ENCODE results near the gene RAB10.

Gene RAB10

GRCh38 chr2:26176279-26176615, 142.4 kb downstream of the RAB10 start:
- H3K27ac Mint-ChIP-seq, result no peak overlapping the region
- DNase-seq, result no peak
- H3K4me1 Mint-ChIP-seq (ENCODE audit: low read depth), result peaks cover 24% of the 10 kb centered on the region
- H3K9me3 Mint-ChIP-seq, result no peaks in the 10 kb centered on the region
- no peaks in the 10 kb centered on the region for H3K36me3 Mint-ChIP-seq (ENCODE audit: low read depth)
- no peak overlapping the region for H3K4me3 Mint-ChIP-seq
- peaks cover 67% of the 10 kb centered on the region for H3K27me3 Mint-ChIP-seq

GRCh38 chr2:26177122-26177521, 143.2 kb downstream of the RAB10 start:
- no peaks in the 10 kb centered on the region for H3K36me3 Mint-ChIP-seq (ENCODE audit: low read depth)
- no peak for DNase-seq
- H3K9me3 Mint-ChIP-seq, result no peaks in the 10 kb centered on the region
- H3K27ac Mint-ChIP-seq, result no peak overlapping the region
- peaks cover 17% of the 10 kb centered on the region for H3K4me1 Mint-ChIP-seq (ENCODE audit: low read depth)
- H3K4me3 Mint-ChIP-seq, result no peak overlapping the region
- H3K27me3 Mint-ChIP-seq, result peaks cover 62% of the 10 kb centered on the region

GRCh38 chr2:26178246-26178645, 144.4 kb downstream of the RAB10 start:
- Mint-ChIP-seq H3K4me1 (ENCODE audit: low read depth) (peaks cover 15% of the 10 kb centered on the region), H3K9me3 (no peaks in the 10 kb centered on the region), H3K27me3 (peaks cover 59% of the 10 kb centered on the region)

DNA sequence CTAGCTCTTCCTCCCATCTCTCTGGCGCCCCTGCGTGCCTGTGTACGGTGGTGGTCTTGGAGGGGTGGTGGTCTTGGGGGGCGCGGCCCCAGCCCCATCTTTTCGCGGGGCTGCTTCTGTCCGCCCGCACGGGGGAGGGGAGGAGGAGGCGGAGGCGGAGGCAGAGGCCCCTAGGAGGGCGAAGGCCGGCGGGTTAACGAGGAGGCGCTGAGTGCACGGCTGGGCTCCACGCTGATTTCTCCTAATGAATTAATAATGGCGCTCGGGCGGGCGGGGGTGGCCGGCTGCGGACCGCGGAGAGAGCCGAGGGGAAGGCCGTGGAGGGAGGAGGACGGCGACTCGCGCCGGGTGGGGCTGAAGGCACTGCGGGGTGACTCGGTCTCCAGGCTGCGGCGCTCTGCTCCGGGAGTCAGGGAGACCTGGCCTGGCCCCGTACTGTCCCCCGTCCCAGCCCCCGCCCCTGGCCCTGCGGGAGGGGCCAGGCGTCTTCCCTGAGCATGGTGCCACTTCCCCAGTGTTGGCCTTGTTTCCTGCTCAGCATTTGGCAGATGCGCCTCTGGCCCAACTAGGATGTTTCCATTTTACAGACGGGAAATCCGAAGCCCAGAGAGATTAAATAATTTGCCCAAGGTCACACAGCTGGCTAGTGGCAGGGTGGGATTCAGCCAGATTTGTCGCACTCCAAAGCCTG, 145.0 kb downstream of the RAB10 start:
- no peaks in the 10 kb centered on the region for H3K9me3 Mint-ChIP-seq
- no peaks in the 10 kb centered on the region for H3K36me3 Mint-ChIP-seq (ENCODE audit: low read depth)
- peaks cover 56% of the 10 kb centered on the region for H3K27me3 Mint-ChIP-seq
- H3K27ac Mint-ChIP-seq, result no peak overlapping the region
- H3K4me1 Mint-ChIP-seq (ENCODE audit: low read depth), result peaks cover 17% of the 10 kb centered on the region
- DNase-seq, result no peak
- H3K4me3 Mint-ChIP-seq, result peak overlapping the region; percentile 49

More at GRCh38 chr2:26178246-26178645, 144.4 kb downstream of the RAB10 start:
- H3K4me3 Mint-ChIP-seq, result no peak overlapping the region
- no peak overlapping the region for H3K27ac Mint-ChIP-seq
- DNase-seq, result no peak
- no peaks in the 10 kb centered on the region for H3K36me3 Mint-ChIP-seq (ENCODE audit: low read depth)

DNA sequence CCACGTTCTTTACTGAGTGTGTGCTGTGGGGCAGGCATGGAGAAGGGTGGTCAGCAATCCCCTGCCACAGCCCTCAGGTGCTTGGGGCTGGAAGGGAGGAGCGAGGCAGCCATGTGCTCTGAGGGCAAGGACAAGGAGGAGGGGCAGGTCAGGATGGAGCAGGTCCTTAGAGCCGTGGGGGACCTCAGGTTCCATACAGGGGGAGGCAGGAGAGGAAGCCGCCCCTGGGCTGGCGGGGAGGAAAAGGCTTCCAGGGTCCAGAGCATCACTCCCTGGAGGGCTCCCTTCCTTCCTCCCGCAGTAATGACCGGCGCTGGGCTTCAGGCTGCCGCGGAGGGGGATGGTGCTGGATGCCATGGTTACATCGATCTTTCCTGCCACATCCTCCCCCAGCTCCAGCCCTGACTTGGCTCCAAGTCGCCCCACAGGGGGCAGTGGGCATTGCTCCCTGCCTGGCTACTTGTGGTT, 145.6 kb downstream of the RAB10 start:
- Mint-ChIP-seq H3K27me3 (peaks cover 50% of the 10 kb centered on the region), H3K4me1 (ENCODE audit: low read depth) (peaks cover 15% of the 10 kb centered on the region), H3K27ac (no peak overlapping the region), H3K9me3 (no peaks in the 10 kb centered on the region), H3K36me3 (ENCODE audit: low read depth) (no peaks in the 10 kb centered on the region), H3K4me3 (peak overlapping the region; percentile 49)
- no peak for DNase-seq

- no peak for DNase-seq
- Mint-ChIP-seq H3K27ac (no peak overlapping the region), H3K4me3 (no peak overlapping the region), H3K27me3 (peaks cover 34% of the 10 kb centered on the region), H3K4me1 (ENCODE audit: low read depth) (peaks cover 28% of the 10 kb centered on the region), H3K9me3 (no peaks in the 10 kb centered on the region), H3K36me3 (ENCODE audit: low read depth) (no peaks in the 10 kb centered on the region)
Measured at GRCh38 chr2:26182441-26182840, 148.6 kb downstream of the RAB10 start.

GRCh38 chr2:26182887-26183630, 149.2 kb downstream of the RAB10 start:
- H3K27ac Mint-ChIP-seq, result no peak overlapping the region
- H3K27me3 Mint-ChIP-seq, result peaks cover 29% of the 10 kb centered on the region
- DNase-seq, result no peak
- H3K4me3 Mint-ChIP-seq, result no peak overlapping the region
- no peaks in the 10 kb centered on the region for H3K9me3 Mint-ChIP-seq
- H3K36me3 Mint-ChIP-seq (ENCODE audit: low read depth), result no peaks in the 10 kb centered on the region
- peaks cover 28% of the 10 kb centered on the region for H3K4me1 Mint-ChIP-seq (ENCODE audit: low read depth)

GRCh38 chr2:26184121-26184520, 150.2 kb downstream of the RAB10 start:
- H3K27ac Mint-ChIP-seq, result peak overlapping the region; percentile 3
- H3K4me1 Mint-ChIP-seq (ENCODE audit: low read depth), result peaks cover 26% of the 10 kb centered on the region
- H3K27me3 Mint-ChIP-seq, result peaks cover 21% of the 10 kb centered on the region
- H3K4me3 Mint-ChIP-seq, result peak overlapping the region; percentile 51
- H3K36me3 Mint-ChIP-seq (ENCODE audit: low read depth), result peaks cover 5% of the 10 kb centered on the region
- no peak for DNase-seq
- H3K9me3 Mint-ChIP-seq, result no peaks in the 10 kb centered on the region

DNA sequence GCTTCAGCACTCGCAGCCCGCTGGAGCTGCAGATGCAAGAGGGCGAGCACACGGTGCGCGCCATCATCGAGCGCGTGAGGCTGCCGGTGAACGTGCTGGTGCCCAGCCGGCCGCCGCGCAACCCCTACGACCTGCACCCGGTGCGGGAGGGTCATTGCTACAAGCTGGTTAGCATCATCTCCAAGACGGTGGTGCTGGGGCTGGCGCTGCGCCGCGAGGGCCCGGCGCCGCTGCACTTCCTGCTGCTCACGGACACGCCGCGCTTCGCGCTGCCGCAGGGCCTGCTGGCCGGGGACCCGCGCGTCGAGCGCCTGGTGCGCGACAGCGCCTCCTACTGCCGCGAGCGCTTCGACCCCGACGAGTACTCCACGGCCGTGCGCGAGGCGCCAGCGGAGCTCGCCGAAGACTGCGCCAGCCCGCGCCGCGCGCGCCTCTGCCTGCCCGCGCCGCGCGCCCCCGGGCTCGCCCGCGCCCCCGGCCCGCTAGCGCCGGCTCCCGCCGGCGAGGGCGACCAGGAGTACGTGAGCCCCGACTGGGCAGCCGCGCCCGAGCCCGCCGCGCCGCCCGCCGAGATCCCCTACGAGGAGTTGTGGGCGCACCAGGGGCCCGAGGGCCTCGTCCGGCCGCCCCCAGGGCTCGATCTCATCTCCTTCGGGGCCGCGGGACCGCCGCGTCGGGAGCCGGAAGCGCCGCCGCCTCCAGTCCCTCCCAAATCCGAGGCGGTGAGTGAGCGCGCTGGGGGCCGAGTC, 150.8 kb downstream of the RAB10 start:
- Mint-ChIP-seq H3K4me1 (ENCODE audit: low read depth) (peaks cover 22% of the 10 kb centered on the region), H3K4me3 (peak overlapping the region; percentile 79), H3K27ac (peak overlapping the region; percentile 50), H3K36me3 (ENCODE audit: low read depth) (peaks cover 9% of the 10 kb centered on the region), H3K27me3 (peaks cover 16% of the 10 kb centered on the region), H3K9me3 (no peaks in the 10 kb centered on the region)
- peak; percentile 90 for DNase-seq

DNA sequence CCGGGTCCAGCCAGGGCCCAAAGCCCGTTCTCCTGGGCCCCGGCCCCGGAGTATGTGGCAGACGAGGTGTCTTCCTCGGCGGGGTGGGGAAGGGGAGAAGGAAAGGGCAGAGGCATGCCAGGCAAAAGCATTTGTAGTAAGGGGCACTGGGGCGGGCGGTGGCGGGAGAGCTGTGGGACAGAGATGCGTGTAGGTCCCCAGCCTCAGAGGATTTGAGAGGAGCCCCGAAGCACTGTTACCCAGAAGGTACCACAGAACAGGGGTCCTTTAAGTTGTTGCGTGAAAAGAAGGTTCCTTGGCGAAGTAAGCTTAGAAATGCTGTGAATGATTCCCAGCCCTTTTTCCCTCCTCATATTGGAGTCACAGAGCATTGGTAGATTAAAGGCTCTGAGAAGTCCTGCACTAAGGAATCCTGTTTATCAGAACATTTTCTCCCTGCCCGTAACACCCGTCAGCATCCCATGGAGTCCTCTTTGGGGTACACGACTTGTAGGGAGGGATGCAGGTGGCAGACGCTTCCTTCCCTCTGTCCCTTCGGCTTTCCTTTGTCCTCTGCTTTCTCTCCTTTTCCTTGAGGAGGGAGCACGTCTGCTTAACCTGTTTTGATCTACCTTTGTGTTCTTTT, 151.5 kb downstream of the RAB10 start:
- Mint-ChIP-seq H3K4me3 (peak overlapping the region; percentile 79), H3K4me1 (ENCODE audit: low read depth) (peaks cover 19% of the 10 kb centered on the region), H3K27ac (peak overlapping the region; percentile 50), H3K27me3 (peaks cover 11% of the 10 kb centered on the region), H3K9me3 (no peaks in the 10 kb centered on the region), H3K36me3 (ENCODE audit: low read depth) (peaks cover 14% of the 10 kb centered on the region)
- no peak for DNase-seq

DNA sequence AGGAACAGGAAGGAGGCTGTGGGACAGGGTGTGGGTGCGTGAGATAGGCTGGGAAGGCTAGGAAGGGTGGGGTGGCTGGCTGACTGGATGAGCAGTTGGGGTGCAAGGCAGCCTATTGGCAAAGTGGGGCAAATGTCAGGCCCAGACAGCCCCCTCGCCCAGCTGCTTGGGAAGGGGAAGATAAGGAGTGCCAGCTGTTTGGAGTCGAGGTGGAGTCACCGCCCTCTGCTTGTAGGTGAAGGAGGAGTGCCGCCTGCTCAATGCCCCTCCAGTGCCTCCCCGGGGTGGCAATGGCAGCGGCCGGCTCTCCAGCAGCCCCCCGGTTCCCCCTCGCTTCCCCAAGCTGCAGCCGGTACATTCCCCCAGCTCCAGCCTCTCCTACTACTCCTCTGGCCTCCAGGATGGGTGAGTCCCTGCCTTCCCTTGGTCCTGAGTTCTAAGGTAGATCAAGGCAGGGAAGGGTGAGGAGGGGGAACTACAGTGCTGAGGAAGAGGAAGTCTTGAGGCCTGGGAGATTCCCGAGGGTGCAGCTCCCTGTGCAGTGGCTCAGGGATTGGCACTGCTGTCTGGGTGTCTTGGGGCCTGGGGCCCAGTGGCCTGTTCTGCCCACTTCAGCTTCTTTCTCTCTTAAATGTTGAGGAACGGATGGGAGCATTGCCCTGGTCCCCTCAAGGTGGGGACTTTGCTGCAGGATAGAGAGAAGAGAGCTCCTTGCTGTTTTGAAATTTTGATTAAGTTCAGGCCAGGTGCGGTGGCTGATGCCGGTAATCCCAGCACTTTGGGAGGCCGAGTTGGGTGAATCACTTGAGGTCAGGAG, 152.3 kb downstream of the RAB10 start:
- Mint-ChIP-seq H3K4me1 (ENCODE audit: low read depth) (peaks cover 19% of the 10 kb centered on the region), H3K27ac (no peak overlapping the region), H3K27me3 (peaks cover 4% of the 10 kb centered on the region), H3K4me3 (peak overlapping the region; percentile 79), H3K36me3 (ENCODE audit: low read depth) (peaks cover 22% of the 10 kb centered on the region), H3K9me3 (no peaks in the 10 kb centered on the region)
- DNase-seq, result no peak
